Embryonic facial prominence (tissue), 1 donor: Measurements from ENCODE around the gene GABRG3.

Experiments
- DNase-seq: peaks from one replicate; pipeline ENCODE4 v3.0.0-alpha.2; 2016; ENCODE audit errors: extremely low spot score

Gene GABRG3

DNA sequence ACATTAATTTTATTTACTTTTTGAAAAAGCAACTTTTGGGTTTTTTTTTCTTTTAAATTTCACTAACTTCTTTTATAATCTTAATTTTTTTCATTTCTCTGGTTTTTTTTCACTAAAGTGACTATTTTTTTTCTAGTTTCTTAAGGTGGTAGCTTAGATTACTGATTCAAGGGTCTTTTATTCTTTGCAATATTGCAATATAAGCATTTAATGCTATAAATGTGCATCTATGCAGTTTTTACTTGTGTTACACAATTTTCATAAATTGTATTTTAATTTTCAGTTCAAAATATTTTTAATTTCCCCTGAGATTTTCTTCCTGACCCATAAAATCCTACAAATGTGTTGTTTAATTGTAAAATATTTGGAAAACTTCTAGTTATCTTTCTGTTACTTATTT, 535.8 kb downstream of the GABRG3 start:
- no peak for DNase-seq

DNA sequence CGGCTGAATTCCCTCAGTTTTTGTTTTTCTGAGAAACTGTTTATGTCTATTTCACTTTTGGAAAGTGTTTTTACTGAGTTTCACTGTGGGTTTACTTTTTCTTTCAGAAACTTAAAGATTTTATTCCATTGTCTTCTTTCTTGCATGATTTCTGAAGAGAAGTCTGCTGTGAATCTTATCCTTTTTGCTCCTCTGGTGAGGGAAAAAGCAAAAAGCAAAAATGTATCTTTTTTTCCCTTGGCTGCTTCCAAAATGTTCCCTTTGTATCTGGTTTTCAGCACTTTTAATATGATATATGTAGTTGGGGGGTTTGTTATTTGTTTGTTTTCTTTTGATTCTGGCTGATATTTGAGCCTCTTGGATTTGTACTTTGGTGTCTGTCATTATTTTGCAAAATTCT, 538.0 kb downstream of the GABRG3 start:
- no peak for DNase-seq

GRCh38 chr15:27512281-27513001, 541.5 kb downstream of the GABRG3 start:
- no peak for DNase-seq

GRCh38 chr15:27514526-27514925, 543.5 kb downstream of the GABRG3 start:
- DNase-seq, result no peak

DNA sequence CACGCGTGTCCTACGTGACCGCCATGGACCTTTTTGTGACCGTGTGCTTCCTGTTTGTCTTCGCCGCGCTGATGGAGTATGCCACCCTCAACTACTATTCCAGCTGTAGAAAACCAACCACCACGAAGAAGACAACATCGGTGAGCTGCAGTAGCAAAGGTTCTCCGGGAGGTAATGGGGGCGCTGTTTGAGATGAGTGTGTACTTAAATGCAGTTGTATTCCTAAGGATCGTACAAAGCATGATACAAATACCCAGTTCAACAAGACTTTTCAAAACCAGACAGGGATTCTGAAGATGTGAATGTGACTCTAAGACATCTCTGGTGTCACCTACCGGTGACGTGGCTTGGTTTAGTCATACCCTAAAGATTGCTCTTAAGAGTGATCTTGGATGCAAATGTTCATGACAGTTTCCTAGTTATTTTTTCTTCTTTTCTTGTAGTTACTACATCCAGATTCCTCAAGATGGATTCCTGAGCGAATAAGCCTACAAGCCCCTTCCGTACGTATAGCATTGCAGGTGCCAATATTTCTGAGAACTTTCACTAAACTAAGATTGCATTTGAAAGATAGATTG, 556.6 kb downstream of the GABRG3 start:
- no peak for DNase-seq

DNA sequence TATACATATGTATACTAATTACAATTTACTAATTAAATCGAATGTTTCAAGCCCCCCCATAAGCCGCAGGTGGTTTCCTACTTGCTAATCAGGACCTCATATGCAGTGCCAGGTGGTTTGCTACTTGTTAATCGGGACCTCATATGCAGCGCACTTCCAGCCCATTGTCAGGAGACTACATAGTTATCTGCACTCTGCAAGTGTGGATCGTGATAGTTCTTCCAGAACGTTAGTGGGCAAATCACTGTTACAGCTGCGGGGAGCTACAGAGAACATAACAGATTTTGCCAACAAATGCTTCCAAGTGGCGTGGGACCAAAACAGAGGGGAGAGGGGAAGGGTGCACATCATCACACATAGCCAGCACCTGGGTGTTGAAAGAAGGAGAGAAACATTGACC, 558.4 kb downstream of the GABRG3 start:
- no peak for DNase-seq

- DNase-seq, result no peak
Observed at GRCh38 chr15:27530994-27531393, 560.0 kb downstream of the GABRG3 start.

- no peak for DNase-seq
Observed at GRCh38 chr15:27532358-27532757, 561.4 kb downstream of the GABRG3 start.

- no peak for DNase-seq
Observed at GRCh38 chr15:27535445-27536129, 564.6 kb downstream of the GABRG3 start.

- DNase-seq, result no peak
Observed at GRCh38 chr15:27538325-27538724, 567.3 kb downstream of the GABRG3 start.

DNA sequence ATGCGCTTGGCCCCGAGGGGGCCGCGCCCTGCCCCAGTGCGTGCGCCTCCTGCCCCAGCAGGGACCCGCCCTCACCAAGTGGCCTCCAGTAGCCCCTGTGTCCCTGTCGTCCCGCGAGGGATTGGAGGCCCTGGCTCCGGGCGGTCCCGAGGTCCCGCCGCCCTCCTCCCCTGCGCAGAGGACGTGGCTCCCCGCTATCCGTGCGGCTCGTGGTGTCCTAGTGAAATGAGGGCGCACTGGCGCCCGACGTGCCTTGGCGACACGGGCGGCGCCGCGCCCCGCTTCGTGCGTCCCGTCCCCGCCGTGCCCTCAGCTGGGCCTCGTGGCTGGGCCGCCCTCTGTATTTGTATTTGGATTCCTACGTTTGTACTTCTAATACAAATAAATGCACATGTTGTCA, 570.6 kb downstream of the GABRG3 start:
- no peak for DNase-seq

DNA sequence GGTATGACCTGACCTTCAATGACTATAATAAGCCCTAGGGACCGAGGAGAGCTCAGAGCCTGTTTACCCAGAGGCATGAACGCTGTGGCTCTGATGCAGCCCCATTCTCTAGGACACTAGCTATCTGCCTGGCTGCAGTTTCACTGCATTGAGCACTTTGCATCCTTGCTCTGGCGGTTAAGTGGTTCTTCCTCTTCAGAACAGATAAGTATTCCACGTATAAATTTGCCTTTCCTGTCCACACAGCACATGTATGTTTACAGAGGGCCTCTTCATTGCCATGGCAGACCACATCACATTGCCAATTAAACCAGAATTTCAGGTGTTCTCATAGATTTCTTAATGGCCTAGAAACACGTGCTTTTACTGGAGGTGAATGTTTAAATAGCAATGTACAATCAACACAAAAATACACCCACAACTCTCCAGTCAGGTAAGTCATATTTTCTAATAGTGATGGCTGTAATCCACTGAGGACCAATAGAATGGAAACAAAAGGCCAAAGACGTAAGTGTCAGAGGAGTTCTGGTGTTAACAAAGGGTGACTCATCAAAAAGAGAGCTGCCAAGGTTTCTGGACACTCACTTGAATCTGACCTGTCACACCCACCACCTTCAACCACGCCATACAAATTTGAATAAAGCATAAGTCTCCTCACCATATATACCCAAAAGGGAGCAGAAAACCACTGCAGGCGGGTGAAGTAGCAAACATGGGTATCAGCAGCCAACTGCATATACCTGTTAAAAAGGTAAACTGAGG, 574.7 kb downstream of the GABRG3 start:
- no peak for DNase-seq

DNA sequence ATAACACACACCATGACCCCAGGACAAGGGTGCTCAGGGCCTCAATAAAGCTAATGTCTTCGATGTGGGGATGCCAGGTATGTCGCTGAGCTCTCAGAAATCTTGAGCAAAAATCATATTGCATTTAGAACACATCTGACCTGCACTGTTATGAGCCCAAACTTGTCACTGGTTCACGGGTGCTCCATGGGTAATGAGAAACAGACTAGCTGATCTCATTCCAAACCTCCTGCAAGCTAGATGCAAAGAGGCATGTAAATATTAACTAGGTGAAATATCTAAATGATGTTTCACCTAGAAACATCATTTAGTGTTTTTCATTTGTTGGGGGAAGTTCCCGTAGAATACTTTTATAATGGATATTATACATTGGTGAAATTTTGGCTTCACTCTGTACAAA, 578.8 kb downstream of the GABRG3 start:
- no peak for DNase-seq

- DNase-seq, result no peak
Observed at GRCh38 chr15:27550635-27551034, 579.7 kb downstream of the GABRG3 start.

GRCh38 chr15:27561816-27562215, 590.8 kb downstream of the GABRG3 start:
- DNase-seq, result no peak

DNA sequence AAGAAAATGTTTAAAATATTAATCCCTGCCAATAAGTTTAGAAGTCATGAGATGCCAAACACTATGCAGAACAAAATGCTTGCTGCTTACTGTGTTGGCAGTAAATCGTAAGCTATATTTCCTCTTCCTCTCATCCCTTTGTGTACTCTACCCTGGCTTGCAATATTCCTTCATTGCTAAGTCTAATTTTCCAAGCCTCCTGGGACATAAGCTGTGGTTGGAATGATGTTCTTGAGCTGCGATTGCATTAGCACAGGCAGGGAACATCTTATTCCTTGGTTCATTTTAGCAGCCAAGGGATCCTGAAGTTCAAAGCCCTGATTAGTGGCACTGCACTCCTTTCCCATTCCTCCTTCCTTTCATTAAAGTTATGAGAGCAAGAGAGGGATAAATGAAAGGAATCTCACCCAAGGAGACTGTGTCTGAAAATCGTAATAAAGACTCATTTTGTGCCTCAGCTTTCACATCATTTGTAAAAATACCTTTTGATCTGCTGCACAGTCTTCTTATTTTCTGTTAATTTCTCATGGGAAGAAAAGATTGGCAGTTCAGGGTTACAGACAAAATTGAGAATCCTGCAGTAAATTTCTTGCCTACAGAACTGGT, 592.9 kb downstream of the GABRG3 start:
- DNase-seq, result no peak

DNA sequence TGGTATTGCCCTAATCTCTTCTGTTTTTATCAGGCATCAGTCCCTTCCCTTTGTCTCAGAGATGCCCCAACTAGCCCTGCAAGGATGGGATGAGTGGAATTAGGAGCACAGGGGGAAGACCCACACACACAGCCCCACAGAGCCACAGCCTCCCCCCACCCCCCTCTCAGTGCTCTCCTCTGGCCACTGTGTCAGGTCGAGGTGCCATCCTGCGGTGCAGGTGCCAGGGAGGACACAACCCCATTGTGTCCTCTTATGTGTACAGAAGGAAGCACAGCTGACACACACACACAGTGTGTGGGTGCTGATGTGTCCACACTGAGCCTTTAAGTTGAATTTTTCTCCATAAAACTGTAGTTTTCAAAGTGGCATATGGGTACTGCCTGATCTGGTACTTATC, 593.7 kb downstream of the GABRG3 start:
- no peak for DNase-seq

DNA sequence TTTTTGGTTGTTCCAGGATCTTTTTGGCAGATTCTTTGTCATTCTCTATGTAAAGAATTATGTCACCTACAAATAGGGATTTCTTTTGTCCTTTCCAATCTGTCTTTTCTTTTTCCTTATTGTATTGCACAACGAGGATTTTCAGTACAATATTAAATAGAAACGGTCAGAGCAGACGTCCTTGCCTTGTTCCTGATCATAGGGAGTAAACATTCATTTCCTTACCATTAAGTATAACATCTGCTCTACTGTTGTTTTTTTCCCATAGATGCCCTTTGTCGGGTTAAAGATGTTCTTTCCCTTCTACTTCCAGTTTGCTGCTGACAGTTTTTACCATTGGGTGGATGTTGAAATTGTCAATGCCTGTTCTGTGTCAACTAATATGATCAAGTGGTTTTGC, 599.8 kb downstream of the GABRG3 start:
- DNase-seq, result no peak

- no peak for DNase-seq
Observed at GRCh38 chr15:27573805-27574485, 603.0 kb downstream of the GABRG3 start.

DNA sequence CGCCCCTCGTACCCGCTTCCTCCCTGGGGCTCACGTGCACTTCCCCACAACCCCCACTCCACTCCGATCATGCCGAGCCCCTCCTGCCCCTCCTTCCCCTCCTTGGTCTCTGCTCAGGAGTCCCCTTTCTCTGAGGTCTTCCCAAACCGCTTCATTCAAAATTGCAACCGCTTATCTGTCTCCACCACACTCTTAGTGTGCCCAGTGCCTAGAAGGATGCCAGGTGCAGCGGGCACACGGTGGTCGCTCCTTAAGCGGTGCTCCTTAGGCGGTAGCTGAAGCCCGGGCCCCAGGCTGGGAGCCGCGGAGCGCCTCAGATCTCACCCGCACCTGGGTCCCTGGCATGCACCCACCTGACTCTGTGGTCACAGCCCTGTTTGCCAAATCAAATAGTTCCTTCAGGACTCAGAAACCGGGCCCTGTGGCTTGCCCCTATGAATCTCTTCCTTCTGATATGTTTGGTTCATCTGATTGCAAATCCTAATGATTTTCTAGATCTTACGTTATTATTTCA, 603.6 kb downstream of the GABRG3 start:
- no peak for DNase-seq

DNA sequence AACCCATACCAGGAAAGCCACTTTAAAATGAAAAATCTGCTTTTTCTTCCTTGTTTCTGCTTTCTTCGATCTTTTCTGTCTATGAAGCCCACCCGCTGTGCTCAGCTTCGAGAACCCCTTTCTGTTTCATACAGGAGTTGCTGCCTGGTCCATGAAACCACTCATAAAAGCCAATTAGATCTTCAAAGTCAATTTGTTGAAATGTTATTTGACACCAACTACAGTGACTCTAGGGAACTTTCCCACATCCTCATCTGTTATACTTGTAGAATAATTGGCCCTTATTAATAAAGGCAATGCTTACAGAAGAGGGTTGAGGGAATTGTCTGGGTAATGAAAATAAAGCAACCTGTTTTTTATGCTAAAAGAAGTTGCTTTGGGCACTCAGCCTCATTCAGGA, 604.5 kb downstream of the GABRG3 start:
- DNase-seq, result no peak
